IPS DF 4.7 (cell line): ENCODE data around the gene PDAP1.
"Not testable (repeated sequence)": the region's sequence is repeated elsewhere in the genome, so short reads cannot be mapped to it uniquely, and the experiment has no call there.

ENCODE experiments used
- DNase-seq: peaks from one replicate; pipeline ENCODE4 v3.0.0-alpha.2; 2013; ENCODE audit warnings: low spot score; ENCODE audit errors: extremely low read depth

PDAP1 gene, protein sequence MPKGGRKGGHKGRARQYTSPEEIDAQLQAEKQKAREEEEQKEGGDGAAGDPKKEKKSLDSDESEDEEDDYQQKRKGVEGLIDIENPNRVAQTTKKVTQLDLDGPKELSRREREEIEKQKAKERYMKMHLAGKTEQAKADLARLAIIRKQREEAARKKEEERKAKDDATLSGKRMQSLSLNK

DNA sequence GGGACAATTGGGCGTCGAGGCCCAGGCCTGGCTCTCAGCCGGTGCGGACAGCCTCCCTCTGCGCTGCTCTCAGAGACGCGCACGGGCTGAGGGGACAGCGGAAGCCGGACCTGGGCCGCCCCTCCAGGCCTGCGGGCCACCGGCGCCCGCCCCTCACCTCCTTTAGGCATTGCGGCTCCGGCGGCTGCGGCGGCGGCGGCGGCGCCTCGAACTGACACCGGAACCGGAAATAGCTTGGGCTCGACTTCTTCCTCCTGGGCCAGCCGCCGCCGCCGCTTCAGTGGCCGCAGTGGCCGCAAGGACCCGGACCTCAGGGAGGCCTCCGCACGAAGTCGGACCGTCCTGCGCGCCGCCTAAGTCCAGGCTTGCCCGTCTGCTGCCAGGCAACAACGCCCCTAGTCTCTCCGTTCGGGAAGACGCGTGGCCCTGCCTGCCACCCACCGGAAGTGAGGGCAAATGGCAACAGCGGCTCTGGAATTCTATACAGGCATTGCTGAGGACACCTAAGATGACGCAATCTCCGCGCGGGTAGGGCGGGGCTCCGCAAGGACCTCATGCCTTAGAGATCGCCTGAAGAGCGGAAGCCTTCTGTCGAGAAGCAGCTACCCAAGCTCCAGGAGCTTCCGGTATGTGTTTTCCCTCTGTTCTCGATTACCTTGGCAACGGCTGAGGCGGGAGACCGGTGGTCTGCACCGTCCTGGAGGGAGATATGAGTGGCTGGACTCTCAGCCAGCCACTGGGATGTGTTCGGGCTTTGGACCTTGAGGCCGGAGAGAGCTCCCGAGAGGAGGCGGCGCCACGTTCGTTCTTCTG is at the start of gene PDAP1, which contains the start of gene BUD31:
PDAP1 (minus strand) TSS at position 219 of the 813 bp plus-strand sequence; CDS start at position 170, 49 bp downstream.
BUD31 (plus strand) TSS at position 591 of the 813 bp plus-strand sequence. CDS start 2,124 bp downstream, outside the sequence.
- peak; percentile 69 for DNase-seq

DNA sequence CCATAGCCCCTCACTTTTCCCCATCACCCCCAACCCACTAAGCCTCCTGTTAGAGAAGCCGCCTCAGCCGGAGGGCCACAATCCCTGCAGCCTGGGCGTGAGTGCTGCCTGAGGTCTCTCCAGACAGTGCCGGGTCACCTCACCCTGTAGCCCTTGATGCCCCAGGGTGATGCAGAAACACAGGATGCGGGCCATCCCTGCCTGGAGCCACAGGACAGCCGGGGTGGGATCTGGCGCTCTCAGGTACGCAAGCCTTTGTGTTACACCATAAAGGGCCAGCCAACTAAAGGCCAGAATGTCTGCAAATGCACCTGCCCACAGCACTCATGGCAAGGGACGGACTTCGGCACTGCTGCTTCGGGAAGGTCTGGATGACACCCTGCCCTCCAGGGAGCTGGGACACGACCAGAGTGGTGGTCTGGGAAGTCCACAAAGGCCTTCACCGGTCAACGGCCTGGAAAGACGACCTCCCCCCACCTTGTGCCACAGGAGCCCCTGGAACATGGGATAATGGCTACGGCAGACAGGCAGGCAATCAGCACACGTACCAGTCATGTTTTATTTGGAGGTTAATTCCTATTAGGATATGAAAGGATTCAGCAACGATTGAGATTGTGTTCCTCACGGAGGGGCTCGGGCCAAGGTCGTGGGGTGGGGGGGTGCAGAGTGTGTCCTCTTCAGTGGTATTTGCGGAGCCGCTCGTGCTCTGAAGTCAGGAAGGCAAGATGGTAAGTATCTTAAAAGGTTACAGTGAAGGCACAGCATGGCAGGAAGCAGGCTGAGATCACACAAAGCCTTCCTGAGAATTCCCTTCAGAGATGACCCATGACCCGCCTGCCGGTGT is 49.5 kb upstream of the PDAP1 start:
- no peak for DNase-seq

DNA sequence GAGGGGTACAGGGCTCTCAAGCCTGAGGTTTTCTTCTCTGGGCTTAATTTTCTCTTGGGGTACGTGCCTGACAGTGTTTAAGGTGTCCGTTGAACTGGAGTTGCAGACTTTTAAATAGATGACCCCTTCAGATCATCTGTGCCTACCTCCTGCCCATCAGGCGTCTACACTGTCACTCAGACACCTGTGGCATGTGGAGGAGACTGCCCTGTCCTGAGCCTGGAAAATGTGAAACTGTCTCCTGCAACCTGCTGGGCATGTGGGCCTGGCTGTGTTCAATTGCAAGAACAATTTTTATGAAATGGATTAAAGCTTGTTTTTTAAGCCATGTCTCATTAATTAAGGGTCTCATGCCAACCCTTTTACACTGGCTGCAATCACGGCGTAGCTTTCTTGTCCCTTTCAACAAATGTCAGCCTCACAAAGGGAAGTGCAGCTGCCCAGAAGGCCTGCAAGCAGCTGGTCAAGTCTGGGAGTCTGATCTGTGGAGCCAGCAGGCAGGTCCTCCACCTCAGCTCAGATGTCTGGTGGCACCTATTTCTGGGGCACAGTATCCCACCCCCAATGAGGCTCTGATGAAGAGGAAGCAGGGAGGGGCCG is 48.8 kb upstream of the PDAP1 start:
- no peak for DNase-seq

DNA sequence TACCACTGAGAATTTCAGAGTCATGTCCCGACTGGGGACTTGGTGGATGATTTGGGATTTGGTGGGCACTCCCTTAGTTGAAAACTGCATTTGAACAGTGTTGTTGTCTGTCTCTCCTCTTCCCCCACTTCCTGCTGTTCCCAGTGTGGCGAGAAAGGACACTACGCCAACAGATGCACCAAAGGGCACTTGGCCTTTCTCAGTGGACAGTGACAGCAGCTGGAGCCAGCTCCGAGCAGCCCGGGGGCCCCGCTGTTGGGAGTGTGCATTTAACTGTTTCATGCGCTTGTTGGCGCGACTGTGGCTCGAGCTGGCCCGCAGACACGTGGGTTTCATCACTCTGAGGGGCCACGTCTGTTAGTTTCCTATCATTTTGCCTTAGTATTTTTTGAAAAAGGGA is 47.9 kb upstream of the PDAP1 start:
- no peak for DNase-seq

DNA sequence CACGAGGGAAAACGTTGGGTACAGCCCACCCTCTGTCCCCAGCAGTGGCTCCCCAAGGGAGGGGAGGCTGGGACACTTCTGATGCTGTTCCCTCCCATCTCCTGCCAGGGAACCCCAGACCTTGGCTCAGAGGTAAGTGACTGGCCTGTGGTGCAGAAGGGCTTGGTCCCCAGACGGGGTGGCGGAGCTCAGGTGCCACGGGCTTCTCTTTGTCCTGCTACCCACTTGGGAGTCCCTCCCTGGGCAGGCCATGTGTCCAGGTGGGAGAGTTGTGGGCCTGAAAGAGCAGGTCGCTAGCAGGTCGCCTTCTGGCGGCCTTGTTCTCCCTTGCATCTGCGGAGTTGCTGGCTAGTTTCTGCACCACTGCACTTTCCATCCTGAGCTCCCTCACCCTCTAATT is 47.5 kb upstream of the PDAP1 start:
- DNase-seq: no peak

DNA sequence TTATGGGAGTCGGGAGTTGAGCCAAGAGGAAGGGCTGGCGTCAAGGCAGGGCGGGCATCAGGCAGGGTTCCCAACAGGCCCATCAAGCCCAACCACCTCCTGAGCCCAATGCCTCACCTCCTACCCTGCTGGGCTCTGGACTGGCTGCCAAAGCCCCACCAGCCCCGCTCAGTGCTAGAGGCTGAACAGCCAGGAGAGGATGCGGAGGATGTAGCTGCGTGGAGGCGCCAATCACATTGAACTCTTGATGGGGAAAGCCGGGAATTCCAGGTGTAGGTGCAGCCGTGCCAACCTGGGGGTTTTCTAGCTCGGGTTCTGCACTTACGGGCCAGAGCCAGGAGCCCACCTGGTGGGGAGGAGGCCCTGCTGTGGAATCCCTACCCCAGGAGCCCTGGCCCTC is 44.7 kb upstream of the PDAP1 start:
- no peak for DNase-seq

DNA sequence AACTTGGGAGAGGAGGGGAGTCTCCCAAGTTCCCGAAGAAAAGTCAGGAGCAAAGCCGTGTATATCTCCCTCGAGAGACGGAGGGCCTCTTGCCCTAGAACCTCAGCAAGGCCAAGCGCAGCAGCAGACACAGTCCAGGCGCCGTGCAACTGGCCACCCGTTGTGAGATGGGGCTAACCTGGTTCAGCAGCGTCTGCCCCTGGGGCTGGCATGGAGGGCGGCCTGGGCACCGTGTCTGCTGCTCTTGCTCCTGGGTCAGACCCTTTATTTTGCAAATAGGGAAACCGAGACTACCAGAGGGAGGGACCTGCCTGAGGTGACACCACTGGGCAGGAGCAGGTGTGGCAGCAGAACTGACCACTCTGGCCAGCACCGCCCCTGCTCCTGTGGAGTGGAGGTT is 44.1 kb upstream of the PDAP1 start:
- no peak for DNase-seq

DNA sequence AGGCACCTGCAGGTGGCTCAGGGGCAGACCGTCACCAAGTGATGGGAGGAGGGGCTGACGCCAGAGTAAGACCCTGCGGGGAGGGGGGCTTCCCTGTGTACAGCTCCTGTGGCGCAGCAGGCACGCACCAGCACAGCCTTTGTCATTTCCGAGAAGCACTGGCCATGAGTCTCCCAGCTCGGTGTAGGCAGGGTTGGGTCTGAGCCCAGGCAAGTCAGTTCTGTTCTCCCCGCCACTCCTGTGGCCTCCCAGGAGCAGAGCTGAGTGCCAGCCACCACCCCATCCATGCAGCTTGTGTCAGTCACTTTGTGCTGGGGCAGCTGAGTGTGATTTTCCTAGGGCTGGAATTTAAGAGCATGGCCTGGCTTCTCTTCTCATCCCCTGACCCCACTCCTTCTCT is 43.5 kb upstream of the PDAP1 start:
- DNase-seq: no peak

DNA sequence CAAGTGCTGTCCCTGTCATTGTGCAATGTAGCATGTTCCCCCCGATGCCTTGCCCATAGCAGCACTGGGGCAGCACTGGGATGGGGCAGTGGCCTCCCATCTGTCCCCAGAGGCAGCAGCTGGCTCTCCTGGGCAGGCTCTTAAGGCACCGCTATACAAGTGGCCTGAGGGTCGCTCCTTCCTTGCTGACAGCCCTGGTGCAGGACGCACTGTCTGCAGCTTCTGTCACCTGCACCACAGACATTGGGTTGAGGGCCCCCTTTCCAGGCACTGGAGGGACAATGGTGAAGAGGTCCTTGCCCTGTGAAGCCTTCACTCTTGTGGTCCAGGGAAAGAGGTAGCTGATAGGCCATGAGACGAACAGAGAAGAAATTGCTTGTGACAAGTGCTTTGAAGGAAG is 40.9 kb upstream of the PDAP1 start:
- DNase-seq: no peak

DNA sequence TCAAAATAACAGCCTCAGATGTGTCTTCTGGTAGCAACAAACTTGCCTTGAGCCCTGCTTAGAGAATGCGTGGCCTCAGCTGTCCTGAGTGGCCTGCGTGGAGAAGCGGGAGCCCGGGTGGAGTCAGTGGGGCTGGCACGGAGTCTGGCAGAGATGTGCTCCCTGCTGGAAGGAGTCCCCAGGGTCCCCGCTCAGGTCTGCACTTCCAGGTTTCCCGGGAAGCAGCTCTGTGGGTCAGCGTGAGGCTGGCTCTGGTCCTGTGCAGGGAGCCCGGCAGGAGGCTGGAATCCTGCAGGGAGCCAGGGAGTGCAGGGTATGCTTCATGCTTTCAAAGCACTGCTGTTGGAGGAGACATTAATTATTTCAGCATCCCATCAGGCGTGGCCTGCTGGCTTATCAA is 40.5 kb upstream of the PDAP1 start:
- DNase-seq: no peak

DNA sequence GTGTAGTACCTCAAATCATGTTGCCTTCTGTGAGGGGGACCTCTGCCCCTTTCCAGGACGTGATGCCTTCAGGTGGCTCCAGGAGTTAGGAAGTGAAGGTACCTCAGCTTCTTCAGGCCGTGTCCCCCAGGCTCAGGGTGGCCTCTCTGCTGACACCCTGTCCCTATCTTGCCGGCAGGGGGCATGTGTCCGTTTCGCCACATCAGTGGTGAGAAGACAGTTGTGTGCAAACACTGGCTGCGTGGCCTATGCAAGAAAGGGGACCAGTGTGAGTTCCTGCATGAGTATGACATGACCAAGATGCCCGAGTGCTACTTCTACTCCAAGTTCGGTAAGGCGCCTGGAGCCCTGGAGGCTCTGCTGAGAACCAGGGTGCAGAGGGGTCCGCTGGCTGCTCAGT is 39.5 kb upstream of the PDAP1 start:
- no peak for DNase-seq

DNA sequence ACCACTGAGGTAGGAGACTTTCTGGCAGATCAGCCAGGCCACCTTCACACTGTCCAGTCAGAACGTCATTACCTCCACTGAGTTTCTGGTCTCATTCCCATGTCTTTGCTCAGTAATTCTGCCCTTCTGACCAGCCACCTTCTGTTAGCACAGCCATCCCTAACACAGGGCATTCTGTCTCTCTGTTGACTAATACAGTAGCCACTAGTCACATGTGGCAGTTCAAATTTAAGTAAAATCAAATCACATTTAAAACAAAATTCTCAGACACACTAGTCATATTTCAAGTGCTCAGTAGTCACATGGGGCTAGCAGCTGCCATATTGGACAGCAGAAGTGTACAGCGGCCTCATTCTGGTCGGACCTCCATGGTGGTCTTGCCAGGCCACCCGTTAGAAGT is 37.7 kb upstream of the PDAP1 start:
- no peak for DNase-seq

DNA sequence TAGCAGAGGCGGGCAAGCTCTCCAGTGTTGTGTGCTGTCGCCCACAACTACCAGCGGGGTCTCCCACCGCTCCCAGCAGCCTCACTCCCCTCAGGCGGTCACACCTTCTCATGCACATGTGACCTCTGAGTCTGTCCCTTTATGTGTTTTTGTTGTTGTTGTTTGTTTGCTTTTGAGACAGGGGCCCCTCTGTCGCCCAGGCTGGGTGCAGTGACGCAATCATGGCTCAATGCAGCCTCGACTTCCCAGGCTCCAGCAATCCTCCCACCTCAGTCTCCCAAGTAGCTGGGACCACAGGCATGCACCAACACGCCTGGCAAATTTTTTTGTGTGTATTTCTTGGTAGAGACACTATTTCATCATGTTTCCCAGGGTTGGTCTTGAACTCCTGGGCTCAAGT is 31.8 kb upstream of the PDAP1 start:
- DNase-seq: no peak

DNA sequence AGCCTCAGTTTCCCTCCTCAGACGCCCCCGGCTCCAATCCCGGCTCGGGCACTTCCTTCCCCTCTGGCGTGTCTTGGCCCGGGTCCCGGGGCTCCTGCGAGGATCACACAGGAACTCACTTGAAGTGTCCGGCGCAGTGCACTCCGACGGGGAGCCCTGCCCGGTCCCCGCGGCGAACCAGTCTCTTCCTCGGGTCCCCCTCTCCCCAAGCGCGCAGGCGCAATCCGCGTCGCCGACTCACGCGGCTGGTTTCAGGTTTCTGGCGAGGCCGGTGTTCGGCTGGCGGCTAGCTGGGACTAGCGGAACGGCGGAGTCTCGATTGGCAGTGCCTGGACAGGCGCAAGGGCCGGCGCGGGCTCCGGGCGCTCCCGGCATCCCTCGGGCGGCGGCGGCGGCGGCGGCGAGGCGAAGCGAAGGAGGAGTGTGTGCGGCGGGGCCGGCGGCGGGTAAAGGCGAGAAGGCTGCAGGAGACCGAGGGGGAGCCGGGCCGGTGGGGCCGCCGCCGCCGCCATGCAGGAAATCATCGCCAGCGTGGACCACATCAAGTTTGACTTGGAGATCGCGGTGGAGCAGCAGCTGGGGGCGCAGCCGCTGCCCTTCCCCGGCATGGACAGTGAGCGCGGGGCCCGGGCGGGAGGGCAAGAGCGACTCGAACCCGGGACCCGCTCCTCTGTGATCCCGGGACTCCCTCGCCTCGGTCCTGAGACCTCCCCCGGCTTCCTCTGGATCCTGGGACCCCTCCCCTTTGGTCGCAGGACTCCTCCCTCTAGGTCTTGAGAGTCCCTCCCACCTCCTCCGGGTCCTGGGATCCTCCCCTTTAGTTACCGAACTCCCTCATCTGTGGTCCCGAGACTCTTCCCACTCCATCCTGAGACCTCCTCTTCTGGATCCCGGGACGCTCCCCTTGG is 30.4 kb upstream of the PDAP1 start, which contains the start of the genes CPSF4 and PTCD1:
CPSF4 (plus strand) TSS at position 371 of the 908 bp plus-strand sequence; CDS start at position 511, 140 bp downstream.
PTCD1 (minus strand) TSS at position 226 of the 908 bp plus-strand sequence. CDS start 3,556 bp downstream, outside the sequence.
- peak; percentile 80 for DNase-seq

DNA sequence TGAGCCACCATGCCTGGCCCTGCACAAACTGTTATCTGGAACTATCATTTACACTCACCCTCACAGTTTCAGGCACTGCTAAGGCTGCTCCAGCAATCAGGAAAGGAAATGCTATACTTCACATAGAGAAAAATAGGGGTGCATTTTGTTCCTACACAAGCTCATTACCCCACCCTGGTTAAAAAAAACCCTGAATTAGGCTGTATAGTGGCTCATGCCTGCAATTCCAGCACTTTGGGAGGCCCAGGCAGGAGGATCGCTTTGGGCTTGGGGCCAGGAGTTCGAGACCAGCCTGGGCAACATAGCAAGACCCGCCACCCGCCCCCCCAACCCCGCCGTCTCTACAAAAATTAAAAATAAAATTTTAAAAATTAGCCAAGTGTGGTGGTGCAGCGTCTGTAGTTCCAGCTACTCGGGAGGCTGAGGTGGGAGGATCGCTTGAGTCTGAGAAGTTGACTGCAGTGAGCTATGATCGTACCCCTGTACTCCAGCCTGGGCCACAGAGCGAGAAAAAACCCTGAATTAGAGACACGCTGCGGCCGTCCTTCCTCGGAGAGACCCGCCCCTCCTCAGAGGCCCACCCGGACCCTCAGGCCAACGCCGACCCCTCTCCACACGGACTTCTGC is 29.7 kb upstream of the PDAP1 start:
- no peak for DNase-seq

DNA sequence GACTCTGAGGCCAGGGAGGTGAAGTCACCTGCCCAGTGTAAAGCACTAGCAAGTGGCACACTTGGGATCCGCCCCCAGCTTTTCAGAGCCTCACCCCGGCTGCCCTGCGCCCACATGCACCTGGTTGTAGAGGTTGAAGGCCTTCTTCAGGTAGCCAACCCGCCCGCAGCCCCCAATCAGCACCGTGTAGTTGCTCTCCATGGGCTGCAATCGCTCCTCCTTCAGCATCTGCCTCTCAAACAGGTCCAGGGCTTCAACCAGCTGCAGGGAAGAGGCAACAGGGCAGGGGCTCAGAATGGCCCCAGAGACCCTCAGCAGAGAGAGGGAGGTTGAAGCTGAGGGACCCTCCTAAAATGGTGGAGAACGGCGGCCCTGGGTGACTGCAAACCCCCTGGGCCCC is 24.8 kb upstream of the PDAP1 start:
- no peak for DNase-seq

DNA sequence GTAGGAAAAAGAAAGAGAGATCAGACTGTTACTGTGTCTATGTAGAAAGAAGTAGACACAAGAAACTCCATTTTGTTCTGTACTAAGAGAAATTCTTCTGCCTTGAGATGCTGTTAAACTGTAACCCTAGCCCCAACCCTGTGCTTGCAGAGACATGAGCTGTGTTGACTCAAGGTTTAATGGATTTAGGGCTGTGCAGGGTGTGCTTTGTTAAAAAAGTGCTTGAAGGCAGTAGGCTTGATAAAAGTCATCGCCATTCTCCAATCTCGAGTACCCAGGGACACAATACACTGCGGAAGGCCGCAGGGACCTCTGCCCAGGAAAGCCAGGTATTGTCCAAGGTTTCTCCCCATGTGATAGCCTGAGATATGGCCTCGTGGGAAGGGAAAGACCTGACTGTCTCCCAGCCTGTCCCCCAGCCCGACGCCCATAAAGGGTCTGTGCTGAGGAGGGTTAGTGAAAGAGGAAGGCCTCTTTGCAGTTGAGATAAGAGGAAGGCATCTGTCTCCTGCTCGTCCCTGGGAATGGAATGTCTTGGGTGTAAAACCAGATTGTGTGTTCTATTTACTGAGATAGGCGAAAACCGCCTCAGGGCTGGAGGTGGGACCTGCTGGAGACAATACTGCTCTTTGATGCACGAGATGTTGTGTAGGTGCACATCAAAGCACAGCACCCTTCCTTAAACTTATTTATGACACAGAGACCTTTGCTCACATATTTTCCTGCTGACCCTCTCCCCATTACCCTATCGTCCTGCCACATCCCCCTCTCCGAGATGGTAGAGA is 23.6 kb upstream of the PDAP1 start:
- DNase-seq: not testable (repeated sequence)

DNA sequence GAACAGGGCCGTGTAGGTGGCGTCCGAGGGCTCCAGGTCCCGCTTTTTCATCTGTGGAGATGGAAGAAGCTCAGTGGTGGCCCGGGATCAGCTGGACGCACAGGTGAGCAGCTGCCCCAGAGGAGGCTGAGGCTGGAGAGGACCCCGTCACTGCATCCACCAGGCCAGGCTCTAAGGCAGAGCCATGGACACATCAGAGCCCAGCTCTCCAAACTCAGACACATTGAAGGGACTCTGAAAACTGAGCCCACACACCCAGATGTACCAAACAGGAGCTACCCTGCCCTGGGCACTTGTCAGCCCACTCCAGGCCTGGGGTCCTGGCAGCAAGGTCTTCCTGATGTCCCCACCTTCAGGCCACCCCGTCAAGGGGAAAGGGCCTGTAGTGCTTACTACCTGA is 21.4 kb upstream of the PDAP1 start:
- DNase-seq: no peak

DNA sequence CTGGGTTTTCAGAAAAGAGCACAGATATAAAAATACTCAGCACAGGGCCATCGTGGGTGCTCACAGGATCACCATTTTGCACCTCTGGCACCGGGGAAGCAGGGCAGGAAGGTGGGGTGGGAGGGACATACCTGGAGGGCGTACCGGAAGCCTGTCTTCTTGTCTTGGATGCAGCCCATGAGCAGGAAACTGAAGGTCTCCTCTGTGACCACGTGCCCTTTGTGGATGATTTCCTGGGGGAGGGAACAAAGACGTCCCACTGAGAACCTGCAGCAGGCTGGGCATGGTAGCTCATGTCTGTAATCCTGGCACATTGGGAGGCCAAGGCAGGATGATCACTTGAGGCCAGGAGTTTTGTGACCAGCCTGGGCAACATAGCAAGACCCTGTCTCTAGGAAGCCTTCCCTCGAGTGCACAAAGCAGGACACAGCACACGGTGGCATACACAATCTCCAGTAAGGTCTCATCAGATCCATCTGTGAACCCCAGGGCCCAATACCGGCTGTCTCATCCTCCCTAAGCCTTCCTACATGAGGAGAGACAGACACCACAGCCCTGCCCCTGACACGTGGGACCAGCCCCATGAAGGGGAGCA is 20.7 kb upstream of the PDAP1 start:
- no peak for DNase-seq
